H9 (cell line): Measurements from ENCODE around the gene CD48. TPM values are rescaled to one million over a fixed set of nuclear protein-coding genes. Genes with fewer than 3 reads are reported as not detected.
"Not testable (repeated sequence)": the region's sequence is repeated elsewhere in the genome, so short reads cannot be mapped to it uniquely, and the experiment has no call there.

Source experiments
- DNase-seq: peaks from one replicate; pipeline ENCODE4 v3.0.0-alpha.2; 2017
- H2AFZ ChIP-seq: one replicate; pipeline ENCODE4 v1.6.1; 2013; ENCODE audit warnings: mild to moderate bottlenecking, low read length, control low read depth, moderate library complexity
- H2AK5ac ChIP-seq: 2 replicates; pipeline ENCODE4 v1.6.1; 2013; ENCODE audit warnings: low read length, control low read depth, mixed read lengths; ENCODE audit not compliant: insufficient read length
- H2BK120ac ChIP-seq: one replicate; pipeline ENCODE4 v1.6.1; 2013; ENCODE audit warnings: low read depth, mild to moderate bottlenecking, low read length, control low read depth, inconsistent platforms; ENCODE audit not compliant: poor library complexity, severe bottlenecking
- H2BK12ac ChIP-seq: 2 replicates; pipeline ENCODE4 v1.6.1; 2013; ENCODE audit warnings: low read length, control low read depth, mixed read lengths, low read depth; ENCODE audit not compliant: insufficient read length
- H2BK15ac ChIP-seq: 2 replicates; pipeline ENCODE4 v1.6.1; 2013; ENCODE audit warnings: low read depth, low read length, control low read depth
- H2BK20ac ChIP-seq: one replicate; pipeline ENCODE4 v1.6.1; 2013; ENCODE audit warnings: low read depth, mild to moderate bottlenecking, low read length, control low read depth, inconsistent platforms; ENCODE audit not compliant: poor library complexity, severe bottlenecking
- H2BK5ac ChIP-seq: 2 replicates; pipeline ENCODE4 v1.6.1; 2013; ENCODE audit warnings: low read length, control low read depth, mixed read lengths; ENCODE audit not compliant: insufficient read length
- H3K14ac ChIP-seq: 2 replicates; pipeline ENCODE4 v1.6.1; 2013; ENCODE audit warnings: low read length, control low read depth; ENCODE audit not compliant: insufficient read depth
- H3K18ac ChIP-seq: 2 replicates; pipeline ENCODE4 v1.6.1; 2013; ENCODE audit warnings: low read depth, mild to moderate bottlenecking, mixed read lengths, low read length, control low read depth; ENCODE audit not compliant: insufficient read length
- H3K23ac ChIP-seq: 2 replicates; pipeline ENCODE4 v1.6.1; 2013; ENCODE audit warnings: low read length, control low read depth, mixed read lengths, low read depth; ENCODE audit not compliant: insufficient read length
- H3K23me2 ChIP-seq: 2 replicates; pipeline ENCODE4 v1.6.1; 2013; ENCODE audit warnings: low read depth, mild to moderate bottlenecking, mixed read lengths, low read length, control low read depth; ENCODE audit not compliant: insufficient read length, poor library complexity, severe bottlenecking
- H3K27ac ChIP-seq: 2 replicates; pipeline ENCODE4 v1.5.1; 2013; ENCODE audit warnings: low read length, control low read depth, mixed read lengths, low read depth; ENCODE audit not compliant: insufficient read length
- H3K27me3 ChIP-seq: 2 replicates; pipeline ENCODE4 v1.6.1; 2013; ENCODE audit warnings: low read length, control low read depth, inconsistent platforms; ENCODE audit not compliant: insufficient read depth
- H3K4ac ChIP-seq: 2 replicates; pipeline ENCODE4 v1.6.1; 2013; ENCODE audit warnings: low read depth, mild to moderate bottlenecking, control low read depth, inconsistent platforms, low read length, moderate library complexity
- H3K4me1 ChIP-seq: 2 replicates; pipeline ENCODE4 v1.6.1; 2013; ENCODE audit warnings: low read length, control low read depth, inconsistent platforms; ENCODE audit not compliant: insufficient read depth
- H3K4me2 ChIP-seq: 2 replicates; pipeline ENCODE4 v1.6.1; 2013; ENCODE audit warnings: low read length, control low read depth, mixed read lengths; ENCODE audit not compliant: insufficient read length, insufficient read depth
- H3K56ac ChIP-seq: 2 replicates; pipeline ENCODE4 v1.6.1; 2013; ENCODE audit warnings: low read depth, mild to moderate bottlenecking, mixed read lengths, low read length, control low read depth; ENCODE audit not compliant: insufficient read length
- H3K79me1 ChIP-seq: 2 replicates; pipeline ENCODE4 v1.6.1; 2013; ENCODE audit warnings: low read depth, mild to moderate bottlenecking, moderate library complexity, low read length, control low read depth, inconsistent platforms; ENCODE audit not compliant: insufficient read depth, poor library complexity, severe bottlenecking
- H3K79me2 ChIP-seq: 2 replicates; pipeline ENCODE4 v1.6.1; 2013; ENCODE audit warnings: low read length, control low read depth, inconsistent platforms; ENCODE audit not compliant: insufficient read depth
- H3K9ac ChIP-seq: 2 replicates; pipeline ENCODE4 v1.6.1; 2013; ENCODE audit warnings: low read length, control low read depth, mixed read lengths; ENCODE audit not compliant: insufficient read length; ENCODE audit errors: extremely low read depth
- H3K9me3 ChIP-seq: one replicate; pipeline ENCODE4 v1.6.1; 2013; ENCODE audit warnings: low read depth, low read length, inconsistent platforms; ENCODE audit not compliant: control insufficient read depth
- H3T11ph ChIP-seq: one replicate; pipeline ENCODE4 v1.6.1; 2013; ENCODE audit warnings: mild to moderate bottlenecking, low read length, control low read depth, inconsistent platforms
- H4K20me1 ChIP-seq: one replicate; pipeline ENCODE4 v1.6.1; 2013; ENCODE audit not compliant: control insufficient read depth, insufficient read length, insufficient read depth
- H4K5ac ChIP-seq: 2 replicates; pipeline ENCODE4 v1.6.1; 2013; ENCODE audit warnings: low read depth, mild to moderate bottlenecking, mixed read lengths, low read length, control low read depth; ENCODE audit not compliant: insufficient read length
- H4K8ac ChIP-seq: replicated peaks from 2 replicates; pipeline ENCODE4 v1.6.1; 2013; ENCODE audit warnings: low read length, control low read depth, mixed read lengths, low read depth; ENCODE audit not compliant: insufficient read length
- H4K91ac ChIP-seq: 2 replicates; pipeline ENCODE4 v1.6.1; 2013; ENCODE audit warnings: low read depth, mild to moderate bottlenecking, moderate library complexity, mixed read lengths, low read length, control low read depth; ENCODE audit not compliant: insufficient read length
- H3K27ac Mint-ChIP-seq, 3 experiments: 2 replicates in 2 of 3; 3 replicates in 1 of 3; pipeline ENCODE4 v1.8.0; 2020 to 2021; ENCODE audit warnings: mixed read lengths in 3 of 3, mild to moderate bottlenecking in 1 of 3, moderate library complexity in 1 of 3
- H3K27me3 Mint-ChIP-seq: 2 replicates; pipeline ENCODE4 v1.8.0; 2021; ENCODE audit warnings: low read depth, mild to moderate bottlenecking, moderate library complexity, mixed read lengths
- H3K36me3 Mint-ChIP-seq, 3 experiments: 2 replicates in 2 of 3; 3 replicates in 1 of 3; pipeline ENCODE4 v1.8.0; 2020 to 2021; ENCODE audit warnings: low read depth in 3 of 3, mixed read lengths in 3 of 3; ENCODE audit not compliant: insufficient read depth in 1 of 3
- H3K4me1 Mint-ChIP-seq, 2 experiments: 2 replicates each; pipeline ENCODE4 v1.8.0; 2020; ENCODE audit warnings: mixed read lengths in 2 of 2
- H3K4me3 Mint-ChIP-seq, 2 experiments: 2 replicates in 1 of 2; 3 replicates in 1 of 2; pipeline ENCODE4 v1.8.0; 2020 to 2021; ENCODE audit warnings: mild to moderate bottlenecking in 2 of 2, mixed read lengths in 2 of 2, moderate library complexity in 1 of 2
- H3K9me3 Mint-ChIP-seq, 2 experiments: 2 replicates in 1 of 2; 3 replicates in 1 of 2; pipeline ENCODE4 v1.8.0; 2020; ENCODE audit warnings: mild to moderate bottlenecking in 2 of 2, mixed read lengths in 2 of 2, moderate library complexity in 1 of 2
- CTCF ChIP-seq: fragments of 200-600 bp; sonication (generic); conservative IDR thresholded peaks from 3 replicates; pipeline ENCODE4 v1.8.0; 2021; ENCODE audit warnings: antibody characterized with exemption, mild to moderate bottlenecking
- WGBS: extraction: QIAGEN DNeasy Blood & Tissue Kit; methylation state at CpG from one replicate; pipeline ENCODE4 v1.1.7; 2013; ENCODE audit warnings: missing lambda C conversion rate, low lambda C conversion rate, mixed read lengths; ENCODE audit not compliant: insufficient read length; ENCODE audit errors: extremely low coverage; 5-methylcytosine and 5-hydroxymethylcytosine counted together
- total RNA-seq: library from RNA; stranded (reverse); gene quantifications from 2 replicates; pipeline ENCODE4 v1.2.1, GENCODE V29; 2021

The CD48 gene
- total RNA-seq, 1 experiment from 2014 or later, result not detected

- no peaks in the 10 kb centered on the region for H3K9me3 Mint-ChIP-seq
- no peaks in the 10 kb centered on the region for H3K27me3 ChIP-seq
- H3K23ac ChIP-seq, result no peak overlapping the region
- H3K27ac Mint-ChIP-seq, result no peak overlapping the region
- H3K9ac ChIP-seq, result no peak overlapping the region
- H3K27ac ChIP-seq, result no peak overlapping the region
- no peak overlapping the region for H3K4me3 Mint-ChIP-seq
- no peak overlapping the region for H4K8ac ChIP-seq
- H2BK120ac ChIP-seq, result no peak overlapping the region
- DNase-seq, result no peak
- no peak overlapping the region for H3K4ac ChIP-seq
- H4K5ac ChIP-seq, result no peak overlapping the region
- no peak overlapping the region for H3K56ac ChIP-seq
- H3K9me3 ChIP-seq, result no peaks in the 10 kb centered on the region
- H3K27me3 Mint-ChIP-seq, result no peaks in the 10 kb centered on the region
- H2AK5ac ChIP-seq, result no peak overlapping the region
- no peaks in the 10 kb centered on the region; the same call in 1 of the 2 replicates for H3K4me1 ChIP-seq
- H2BK20ac ChIP-seq, result no peak overlapping the region
- no peaks in the 10 kb centered on the region for H4K20me1 ChIP-seq
- no peak overlapping the region for H2AFZ ChIP-seq
- no peak overlapping the region for H4K91ac ChIP-seq
- H3K79me1 ChIP-seq, result no peaks in the 10 kb centered on the region
- H3K4me2 ChIP-seq, result no peak overlapping the region
- no peak overlapping the region for H2BK15ac ChIP-seq
- H3K36me3 Mint-ChIP-seq, result no peaks in the 10 kb centered on the region
- peaks cover 17 to 20% of the 10 kb centered on the region in 2 experiments for H3K4me1 Mint-ChIP-seq
- H3K18ac ChIP-seq, result no peak overlapping the region
- no peak overlapping the region for H2BK12ac ChIP-seq
- H3K14ac ChIP-seq, result no peak overlapping the region
- H3K79me2 ChIP-seq, result no peaks in the 10 kb centered on the region
- no peak for TF ChIP-seq CTCF
- H2BK5ac ChIP-seq, result no peak overlapping the region
- H3T11ph ChIP-seq, result no peak overlapping the region
- no peaks in the 10 kb centered on the region for H3K23me2 ChIP-seq
Observed at GRCh38 chr1:160705742-160706141, 5.9 kb downstream of the CD48 start.

- not testable (repeated sequence) for H3K27me3 Mint-ChIP-seq
Observed at GRCh38 chr1:160705212-160705621, 6.4 kb downstream of the CD48 start.

More at GRCh38 chr1:160705212-160705621, 6.4 kb downstream of the CD48 start:
- H3K36me3 Mint-ChIP-seq, H3K23me2 ChIP-seq, H3K9ac ChIP-seq, H3K9me3 ChIP-seq, H3K79me2 ChIP-seq, H3K18ac ChIP-seq, H2AFZ ChIP-seq, H3K23ac ChIP-seq, H3K4me2 ChIP-seq, DNase-seq, H3K4me3 Mint-ChIP-seq, H3K4me1 ChIP-seq, H4K91ac ChIP-seq, H2BK120ac ChIP-seq, H2BK5ac ChIP-seq, H3K27ac Mint-ChIP-seq, H2BK15ac ChIP-seq, H2BK20ac ChIP-seq, H3K14ac ChIP-seq, H2AK5ac ChIP-seq, H3K27ac ChIP-seq, H2BK12ac ChIP-seq, H3K9me3 Mint-ChIP-seq, H3K79me1 ChIP-seq, H3T11ph ChIP-seq, H3K56ac ChIP-seq, H3K4ac ChIP-seq, H4K8ac ChIP-seq, H4K5ac ChIP-seq, H4K20me1 ChIP-seq, H3K27me3 ChIP-seq: not testable (repeated sequence)
- peaks cover 17 to 20% of the 10 kb centered on the region in 2 experiments for H3K4me1 Mint-ChIP-seq
- WGBS, result no CpG with 5 or more reads among the region's 3 CpGs
